HepG2 (cell line): Measurements from ENCODE around the gene UBTF. TPM values are rescaled to one million over a fixed set of nuclear protein-coding genes. Genes with fewer than 3 reads are reported as not detected.
A peak's percentile ranks its signal among the peaks of the same experiment; 100 is the strongest.

ENCODE experiments used
- AGO2 ChIP-seq: fragments of 200-400 bp; formaldehyde crosslinking; optimal IDR thresholded peaks from 2 replicates; pipeline ENCODE3; 2017; ENCODE audit warnings: mild to moderate bottlenecking, low read depth, low read length, moderate library complexity
- CCDC6 ChIP-seq: sonication (generic); formaldehyde crosslinking; IDR thresholded peaks from 2 replicates; pipeline ENCODE4 v1.8.1; 2022; ENCODE audit warnings: mild to moderate bottlenecking, missing genetic modification reagents, moderate library complexity
- CTCF ChIP-seq: sonication (generic); formaldehyde crosslinking; IDR thresholded peaks from 2 replicates; pipeline ENCODE4 v1.5.0; 2020; ENCODE audit warnings: mild to moderate bottlenecking, missing genetic modification reagents, moderate library complexity
- DNMT1 ChIP-seq: sonication (generic); formaldehyde crosslinking; IDR thresholded peaks from 2 replicates; pipeline ENCODE4 v1.5.1; 2020; ENCODE audit warnings: mild to moderate bottlenecking, missing genetic modification reagents
- KAT7 ChIP-seq: IDR thresholded peaks from 2 replicates; pipeline ENCODE4 v1.6.1; 2018; ENCODE audit warnings: borderline replicate concordance, missing compliant biosample characterization
- KDM2A ChIP-seq: sonication (generic); formaldehyde crosslinking; IDR thresholded peaks from 2 replicates; pipeline ENCODE4 v1.4.0; 2020; ENCODE audit warnings: low read depth, missing genetic modification reagents, borderline replicate concordance
- KLF11 ChIP-seq: IDR thresholded peaks from 2 replicates; pipeline ENCODE4 v1.6.1; 2016; ENCODE audit warnings: missing compliant biosample characterization
- MED1 ChIP-seq: sonication (generic); formaldehyde crosslinking; IDR thresholded peaks from 2 replicates; pipeline ENCODE4 v1.4.0; 2020; ENCODE audit warnings: missing genetic modification reagents
- MXD4 ChIP-seq: IDR thresholded peaks from 2 replicates; pipeline ENCODE4 v1.6.1; 2016; ENCODE audit warnings: mild to moderate bottlenecking, missing biosample characterization, missing genetic modification reagents
- NAIF1 ChIP-seq: sonication (generic); formaldehyde crosslinking; IDR thresholded peaks from 2 replicates; pipeline ENCODE4 v1.5.0; 2020; ENCODE audit warnings: mild to moderate bottlenecking, missing genetic modification reagents, borderline replicate concordance
- RFXANK ChIP-seq: IDR thresholded peaks from 2 replicates; pipeline ENCODE4 v1.6.1; 2016
- SP140L ChIP-seq: sonication (generic); formaldehyde crosslinking; IDR thresholded peaks from 2 replicates; pipeline ENCODE4 v1.4.0; 2020; ENCODE audit warnings: missing genetic modification reagents, borderline replicate concordance
- SRF ChIP-seq: IDR thresholded peaks from 2 replicates; pipeline ENCODE4 v1.6.1; 2011; ENCODE audit warnings: mild to moderate bottlenecking, low read depth, low read length, moderate library complexity
- TBP ChIP-seq: sonication (generic); formaldehyde crosslinking; IDR thresholded peaks from 2 replicates; pipeline ENCODE4 v1.5.0; 2020; ENCODE audit warnings: missing genetic modification reagents
- TFAP4 ChIP-seq: sonication (generic); IDR thresholded peaks from 2 replicates; pipeline ENCODE4 v1.6.1; 2016; ENCODE audit warnings: low read depth, borderline replicate concordance
- ZNF207 ChIP-seq: fragments of 450-650 bp; IDR thresholded peaks from 2 replicates; pipeline ENCODE4 v1.6.1; 2016; ENCODE audit warnings: antibody characterized with exemption, borderline replicate concordance
- ZNF276 ChIP-seq: sonication (generic); formaldehyde crosslinking; IDR thresholded peaks from 2 replicates; pipeline ENCODE4 v1.4.0; 2020; ENCODE audit warnings: mild to moderate bottlenecking, low read depth, missing genetic modification reagents
- ZNF607 ChIP-seq: sonication (generic); formaldehyde crosslinking; IDR thresholded peaks from 2 replicates; pipeline ENCODE4 v1.5.1; 2020; ENCODE audit warnings: missing genetic modification reagents, mild to moderate bottlenecking, borderline replicate concordance
- ZNF687 ChIP-seq: sonication (generic); formaldehyde crosslinking; IDR thresholded peaks from 2 replicates; pipeline ENCODE4 v1.5.1; 2020; ENCODE audit warnings: mild to moderate bottlenecking, missing genetic modification reagents, moderate library complexity
- ZNF766 ChIP-seq: sonication (generic); formaldehyde crosslinking; IDR thresholded peaks from 2 replicates; pipeline ENCODE4 v1.5.0; 2020; ENCODE audit warnings: missing genetic modification reagents, borderline replicate concordance
- polyA plus RNA-seq, 8 experiments: library from polyadenylated mRNA; depleted of rRNA in 3 of 8; stranded (reverse) in 7 of 8; unstranded in 1 of 8; fragments of >200 nt; fragmentation: Illumina TruSeq in 4 of 8; extraction: Trizol in 4 of 8; gene quantifications; 2 replicates each; pipeline versions ENCODE4 v1.2.1 to v1.2.3, GENCODE V29; 2011 to 2016; ENCODE audit warnings: low read depth in 4 of 8, missing spikeins in 1 of 8, mixed read lengths in 1 of 8; ENCODE audit not compliant: insufficient read depth in 1 of 8
- total RNA-seq, 5 experiments: library from RNA; depleted of rRNA; stranded (reverse); fragments of >200 nt; fragmentation: Illumina TruSeq; extraction: Trizol; gene quantifications; 2 replicates each; pipeline ENCODE4 v1.2.3, GENCODE V29; 2016; ENCODE audit warnings: low read depth in 1 of 5

The UBTF gene
- total and polyA plus RNA-seq, 2 of the 13 experiments (the other 11 are each of a cell fraction or from before 2014, with no cell fraction given) = 15.2 to 60.9 TPM

GRCh38 chr17:44170499-44171201 is 48.8 kb downstream of the UBTF start, which contains the start of gene ASB16 (continued):
- TF ChIP-seq ZNF276 (CRISPR knock-in tag) (0 out of 2 replicates have a peak, but pooled peaks have one; percentile 50), SP140L (CRISPR knock-in tag) (no peak), MXD4 (no peak), CTCF (CRISPR knock-in tag) (peak; percentile 76), ZNF607 (0 out of 2 replicates have a peak, but pooled peaks have one; percentile 45), MED1 (CRISPR knock-in tag) (0 out of 2 replicates have a peak, but pooled peaks have one; percentile 39), ZNF687 (peak; percentile 85), ZNF207 (no peak), TFAP4 (peak; percentile 55; the same call in 1 of the 2 replicates), CCDC6 (no peak), SRF (no peak), RFXANK (no peak), KLF11 (no peak), KAT7 (CRISPR knock-in tag) (no peak), AGO2 (peak; percentile 89), NAIF1 (CRISPR knock-in tag) (no peak), DNMT1 (CRISPR knock-in tag) (no peak), KDM2A (CRISPR knock-in tag) (peak; percentile 69; the same call in 1 of the 2 replicates), TBP (no peak), ZNF766 (CRISPR knock-in tag) (no peak)
